Esophagus mucosa (tissue), 1 donor: ENCODE data around the gene HAVCR1. TPM values are rescaled to one million over a fixed set of nuclear protein-coding genes. Genes with fewer than 3 reads are reported as not detected.
"Not testable (repeated sequence)": the region's sequence is repeated elsewhere in the genome, so short reads cannot be mapped to it uniquely, and the experiment has no call there.

Experiments used
- ATAC-seq: fragments of 200-7000 bp; cut with Tn5 transposase; one replicate; pipeline ENCODE4 v1.9.1; 2020
- total RNA-seq: library from RNA; stranded (reverse); gene quantifications from one replicate; pipeline ENCODE4 v1.2.4, GENCODE V29; 2023
- donor health status: DM: yes; HTN: yes; CAD: no.

Gene HAVCR1
- not detected for total RNA-seq

GRCh38 chr5:157059093-157059539 lies at the start of gene HAVCR1:
TSS of gene HAVCR1 (minus strand) at chr5:157059116. CDS start at chr5:157057943, 1,173 bp downstream.
- ATAC-seq = no peak

- ATAC-seq = no peak
These were observed 48.6 kb upstream of the HAVCR1 start for GRCh38 chr5:157107508-157107907.

DNA sequence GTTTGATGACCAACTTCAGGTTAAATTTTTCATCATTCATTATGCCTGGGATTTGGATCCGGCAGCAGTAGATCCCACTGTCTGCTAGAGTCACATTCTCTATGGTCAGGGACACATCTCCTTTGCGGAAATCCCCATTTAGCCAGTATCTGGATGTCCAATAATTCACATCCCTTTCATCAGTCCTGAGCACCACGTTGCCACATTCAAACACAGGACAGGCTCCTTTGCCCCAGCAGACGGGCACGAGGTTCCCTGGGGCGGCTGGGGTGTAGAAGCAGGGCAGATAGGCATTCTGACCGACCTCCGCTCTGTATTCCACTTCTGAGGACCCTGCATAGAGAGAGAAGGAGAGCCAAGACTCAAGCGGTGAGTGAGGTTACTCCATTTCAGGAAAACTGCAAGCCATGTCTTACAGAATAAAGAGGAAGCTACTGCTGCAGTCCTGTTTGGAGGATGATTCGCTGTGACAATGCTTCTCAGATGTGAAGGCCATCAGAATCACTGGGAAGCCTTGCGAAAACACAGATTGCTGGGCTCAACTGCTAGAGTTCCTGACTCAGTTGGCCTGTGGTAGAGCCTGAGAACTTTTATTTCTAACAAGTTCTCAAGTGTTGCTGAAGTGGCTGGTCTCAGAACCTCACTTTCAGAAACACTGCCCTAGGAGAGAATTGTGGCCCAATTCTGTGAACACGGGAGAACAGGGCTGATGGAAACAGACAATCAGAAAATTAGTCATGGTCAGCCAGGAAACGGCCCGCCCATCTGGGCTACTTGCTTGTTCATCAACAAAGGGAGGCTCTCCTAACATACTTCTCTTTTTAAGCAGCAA lies 47.9 kb upstream of the HAVCR1 start:
- no peak for ATAC-seq

DNA sequence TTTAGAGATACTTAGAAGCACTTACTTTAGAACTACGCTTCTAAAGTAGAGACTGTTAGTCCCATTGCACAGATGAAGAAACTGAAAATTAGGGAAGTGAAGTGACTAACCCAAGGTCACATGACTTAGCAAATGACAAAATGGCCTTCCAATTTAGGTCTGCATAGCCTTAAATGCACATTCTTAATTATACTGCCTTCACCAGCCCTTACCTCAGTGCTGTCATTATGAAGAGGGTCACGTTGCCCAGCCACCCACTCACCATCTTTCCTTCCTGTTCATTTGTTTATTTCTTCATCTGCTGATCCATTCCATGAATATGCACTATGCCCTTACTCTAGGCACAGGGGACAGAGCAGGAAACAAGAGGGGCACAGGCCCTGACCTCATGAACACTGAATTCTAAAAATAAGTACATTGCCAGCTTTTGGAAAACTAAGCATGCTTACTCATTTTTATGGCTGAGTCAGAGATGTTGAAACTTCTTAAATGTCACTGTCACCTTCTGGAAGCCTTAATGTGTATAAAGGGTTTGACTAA lies 41.3 kb upstream of the HAVCR1 start:
- ATAC-seq = no peak

DNA sequence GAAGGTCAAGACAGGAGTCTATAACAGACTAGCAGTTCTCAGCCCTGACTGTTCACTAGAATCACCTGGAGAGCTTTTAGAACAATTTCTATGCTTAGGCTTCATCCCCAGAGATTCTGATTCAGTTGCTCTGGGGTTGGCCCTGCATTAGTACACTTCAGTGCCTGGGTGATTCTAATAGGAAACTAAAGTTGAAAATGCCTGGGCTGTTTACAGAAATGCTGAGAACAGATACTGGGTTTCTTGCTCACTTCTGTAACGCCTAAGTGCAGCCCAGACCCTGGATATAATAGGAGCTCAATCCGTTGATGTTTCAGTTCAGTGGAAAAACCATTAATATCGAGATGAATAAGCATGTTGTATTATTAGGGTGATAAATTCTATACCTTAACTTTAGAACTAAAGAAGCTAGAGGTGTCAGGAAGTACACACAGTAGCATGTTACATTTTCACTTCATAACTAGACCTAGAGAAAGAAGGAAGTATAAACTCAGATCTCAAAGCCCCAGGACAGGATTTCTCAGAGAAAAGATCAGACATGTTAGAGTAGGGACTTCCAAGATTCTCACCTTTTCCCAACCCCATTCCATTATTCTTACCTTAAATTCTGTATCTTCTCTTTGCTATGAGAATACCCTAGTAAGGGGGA lies 29.6 kb upstream of the HAVCR1 start:
- ATAC-seq = no peak

- ATAC-seq = no peak
These were observed 27.9 kb upstream of the HAVCR1 start for GRCh38 chr5:157086751-157087359.

DNA sequence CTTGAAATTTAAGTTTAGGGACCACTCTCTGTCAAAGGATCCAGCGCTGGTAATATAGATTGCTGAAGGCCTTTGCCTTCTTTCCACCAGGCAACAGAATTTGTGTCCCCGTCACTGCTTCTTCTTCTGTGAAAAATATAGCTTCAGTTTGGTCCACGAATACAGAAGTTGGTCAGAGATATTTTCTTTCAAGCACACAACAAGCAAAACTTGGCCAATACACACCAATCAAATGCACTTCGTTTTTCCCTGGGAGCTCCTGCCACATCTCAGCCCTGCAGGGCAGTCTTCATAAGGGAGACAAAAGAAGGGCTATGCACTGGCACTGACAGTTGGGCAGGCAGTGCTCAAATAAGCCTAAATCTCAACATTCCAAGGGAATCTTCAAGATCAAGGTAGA lies 27.0 kb upstream of the HAVCR1 start:
- ATAC-seq = no peak

DNA sequence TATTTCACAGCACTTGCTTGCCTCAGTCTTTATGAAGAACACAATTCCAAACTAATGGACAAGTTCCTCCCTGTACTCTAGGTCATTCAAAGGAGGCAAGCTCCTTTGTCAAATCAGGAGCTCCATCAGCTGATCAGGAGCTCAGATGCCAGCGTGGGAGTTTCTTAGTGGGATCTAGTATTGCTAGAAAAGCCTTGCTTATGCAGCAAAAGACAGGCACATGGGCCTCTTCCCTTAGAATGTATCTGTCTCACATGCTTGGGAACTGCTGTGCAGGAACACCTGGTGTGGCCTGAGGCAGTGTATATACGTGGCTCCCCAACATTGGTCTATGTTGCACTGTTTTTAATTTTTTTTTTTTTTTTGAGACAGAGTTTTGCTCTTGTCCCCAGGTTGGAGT lies 21.4 kb upstream of the HAVCR1 start:
- no peak for ATAC-seq

GRCh38 chr5:157076558-157076957 lies 17.6 kb upstream of the HAVCR1 start:
- no peak for ATAC-seq

DNA sequence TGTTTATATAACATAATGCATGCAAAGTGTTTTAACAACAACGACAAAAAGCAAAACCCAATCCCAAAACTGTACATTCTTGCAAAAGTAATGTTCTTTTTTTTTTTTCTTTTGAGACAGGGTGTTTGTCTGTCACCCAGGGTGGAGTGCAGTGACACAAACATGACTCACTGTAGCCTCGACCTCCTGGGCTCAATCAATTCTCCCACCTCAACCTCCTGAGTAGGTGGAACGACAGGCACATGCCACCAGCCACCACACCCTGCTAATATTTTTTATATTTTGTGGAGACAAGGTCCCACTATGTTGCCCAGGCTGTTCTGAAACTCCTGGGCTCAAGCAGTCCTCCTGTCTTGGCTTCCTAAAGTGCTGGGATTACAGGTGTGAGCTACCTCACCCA lies 13.6 kb upstream of the HAVCR1 start:
- no peak for ATAC-seq

GRCh38 chr5:157069949-157070348 lies 11.0 kb upstream of the HAVCR1 start:
- ATAC-seq = no peak

- ATAC-seq = no peak
These were observed 9.9 kb upstream of the HAVCR1 start for GRCh38 chr5:157068785-157069184.

GRCh38 chr5:157068339-157068738 lies 9.4 kb upstream of the HAVCR1 start:
- no peak for ATAC-seq

- no peak for ATAC-seq
These were observed 8.1 kb upstream of the HAVCR1 start for GRCh38 chr5:157067005-157067404.

- ATAC-seq = no peak
These were observed 7.2 kb upstream of the HAVCR1 start for GRCh38 chr5:157066080-157066479.

- ATAC-seq = no peak
These were observed 5.0 kb upstream of the HAVCR1 start for GRCh38 chr5:157063776-157064430.

DNA sequence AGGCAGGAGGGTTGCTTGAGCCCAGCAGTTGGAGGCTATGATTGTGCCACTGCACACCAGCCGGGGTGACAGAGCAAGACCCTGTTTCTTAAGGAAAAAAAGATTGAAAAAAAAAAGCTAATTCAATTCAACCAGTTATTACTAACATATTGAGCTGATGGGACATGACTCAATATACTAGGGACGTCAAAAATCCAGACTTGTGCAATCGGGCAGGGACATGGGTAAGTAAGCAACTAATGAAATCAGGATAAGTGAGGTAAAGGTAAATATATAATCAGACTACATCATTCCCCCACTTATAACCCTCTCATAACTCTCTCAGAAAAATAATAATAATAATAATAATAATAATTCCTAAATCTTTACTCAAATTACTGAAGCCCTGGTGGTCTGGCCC lies 975 bp upstream of the HAVCR1 start:
- ATAC-seq = no peak

DNA sequence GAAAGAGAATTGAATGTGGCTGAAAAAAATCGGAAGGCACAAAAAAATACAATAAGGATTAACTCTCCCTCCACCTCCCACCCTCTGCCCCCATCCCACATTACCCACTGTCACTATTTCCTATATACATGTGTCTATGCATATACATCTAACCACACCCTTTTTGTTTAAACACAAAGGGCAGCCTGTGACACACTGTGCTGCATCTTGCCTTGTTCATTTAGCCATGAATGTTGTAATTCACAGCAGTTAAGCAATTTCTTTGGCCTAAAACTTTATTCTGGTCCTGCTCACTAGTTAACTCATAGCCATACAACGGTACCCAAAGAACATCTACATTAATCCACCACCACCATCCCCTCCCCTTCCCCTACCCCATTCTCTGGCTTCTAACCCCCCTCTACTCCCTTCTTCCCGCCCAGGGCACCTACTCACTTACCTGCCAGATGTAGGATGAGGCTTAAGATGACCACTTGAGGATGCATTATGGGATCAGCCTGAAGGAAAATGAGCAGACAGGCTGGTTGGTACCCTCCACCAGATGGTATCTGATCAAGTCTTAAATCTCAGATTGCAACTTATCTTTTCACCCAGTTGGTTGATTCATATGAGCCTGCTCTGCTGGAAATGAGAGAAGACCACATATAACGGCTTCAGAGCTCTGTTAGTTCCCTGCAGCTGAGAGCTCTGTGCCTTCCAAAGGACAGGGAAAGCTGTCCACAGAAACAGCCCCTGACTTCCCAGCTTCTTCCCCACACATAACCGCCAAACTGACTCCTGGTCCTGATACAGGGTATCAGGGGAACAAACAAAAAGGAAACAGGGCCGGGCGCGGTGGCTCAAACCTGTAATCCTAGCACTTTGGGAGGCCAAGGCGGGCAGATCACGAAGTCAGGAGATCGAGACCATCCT lies 1.2 kb downstream of the HAVCR1 start:
- no peak for ATAC-seq

- ATAC-seq = not testable (repeated sequence)
These were observed 2.1 kb downstream of the HAVCR1 start for GRCh38 chr5:157056848-157057247.

- no peak for ATAC-seq
These were observed 7.2 kb downstream of the HAVCR1 start for GRCh38 chr5:157051604-157052245.

DNA sequence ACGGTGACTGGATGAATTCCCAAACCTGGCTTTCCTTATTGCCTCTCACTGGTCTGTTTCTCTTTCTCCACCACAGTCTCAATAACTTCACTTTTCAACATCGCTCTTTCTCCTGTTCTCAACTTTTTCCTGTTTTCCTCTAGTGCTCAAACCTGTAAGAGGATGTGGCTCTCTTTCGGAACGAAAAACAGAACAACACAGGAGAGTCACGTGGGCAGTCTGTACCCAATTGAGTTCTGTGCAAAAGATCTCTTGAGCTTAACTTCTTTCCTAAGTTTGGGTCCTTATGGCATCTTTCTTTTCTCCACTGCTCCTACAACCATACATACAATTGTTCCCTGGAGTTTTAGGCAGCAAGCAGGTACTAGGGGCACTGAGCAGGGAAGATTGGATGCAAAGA lies 8.9 kb downstream of the HAVCR1 start:
- no peak for ATAC-seq
